HepG2 (cell line): Measurements from ENCODE around the gene TPM2. TPM values are rescaled to one million over a fixed set of nuclear protein-coding genes. Genes with fewer than 3 reads are reported as not detected.

Source experiments
- KLF11 ChIP-seq: IDR thresholded peaks from 2 replicates; pipeline ENCODE4 v1.6.1; 2016; ENCODE audit warnings: missing compliant biosample characterization
- KMT2A ChIP-seq: sonication (generic); formaldehyde crosslinking; IDR thresholded peaks from 2 replicates; pipeline ENCODE4 v1.4.0; 2020; ENCODE audit warnings: missing genetic modification reagents
- MTA1 ChIP-seq: sonication (generic); formaldehyde crosslinking; IDR thresholded peaks from 2 replicates; pipeline ENCODE4 v1.4.0; 2020; ENCODE audit warnings: missing genetic modification reagents, mild to moderate bottlenecking, borderline replicate concordance
- TBX2 ChIP-seq: sonication (generic); formaldehyde crosslinking; IDR thresholded peaks from 2 replicates; pipeline ENCODE4 v1.5.0; 2020; ENCODE audit warnings: missing genetic modification reagents, mild to moderate bottlenecking, borderline replicate concordance
- TCF7 ChIP-seq: sonication (generic); IDR thresholded peaks from 2 replicates; pipeline ENCODE4 v1.6.1; 2016; ENCODE audit warnings: antibody characterized with exemption, low read depth
- ZNF572 ChIP-seq: sonication (generic); formaldehyde crosslinking; IDR thresholded peaks from 2 replicates; pipeline ENCODE4 v1.5.1; 2020; ENCODE audit warnings: mild to moderate bottlenecking, missing genetic modification reagents
- ZNF883 ChIP-seq: sonication (generic); formaldehyde crosslinking; IDR thresholded peaks from 2 replicates; pipeline ENCODE4 v1.5.1; 2020; ENCODE audit warnings: mild to moderate bottlenecking, missing genetic modification reagents; ENCODE audit errors: not compliant biosample characterization
- polyA plus RNA-seq, 8 experiments: library from polyadenylated mRNA; depleted of rRNA in 3 of 8; stranded (reverse) in 7 of 8; unstranded in 1 of 8; fragments of >200 nt; fragmentation: Illumina TruSeq in 4 of 8; extraction: Trizol in 4 of 8; gene quantifications; 2 replicates each; pipeline versions ENCODE4 v1.2.1 to v1.2.3, GENCODE V29; 2011 to 2016; ENCODE audit warnings: low read depth in 4 of 8, missing spikeins in 1 of 8, mixed read lengths in 1 of 8; ENCODE audit not compliant: insufficient read depth in 1 of 8
- total RNA-seq, 5 experiments: library from RNA; depleted of rRNA; stranded (reverse); fragments of >200 nt; fragmentation: Illumina TruSeq; extraction: Trizol; gene quantifications; 2 replicates each; pipeline ENCODE4 v1.2.3, GENCODE V29; 2016; ENCODE audit warnings: low read depth in 1 of 5
- TF ChIP-seq, protein P1 (sequence below): sonication (generic); formaldehyde crosslinking; IDR thresholded peaks from 2 replicates; pipeline ENCODE4 v1.5.1; 2020; ENCODE audit warnings: missing genetic modification reagents, mild to moderate bottlenecking, borderline replicate concordance
- TF ChIP-seq, protein P2 (sequence below): sonication (generic); formaldehyde crosslinking; IDR thresholded peaks from 2 replicates; pipeline ENCODE4 v1.9.0; 2021; ENCODE audit warnings: missing genetic modification reagents, mild to moderate bottlenecking, borderline replicate concordance
- TF ChIP-seq, protein P3 (sequence below): sonication (generic); formaldehyde crosslinking; conservative IDR thresholded peaks from 2 replicates; pipeline ENCODE4 v1.8.0; 2022; ENCODE audit warnings: low read depth, missing genetic modification reagents
- TF ChIP-seq, protein P4 (sequence below): sonication (generic); formaldehyde crosslinking; IDR thresholded peaks from 2 replicates; pipeline ENCODE4 v1.4.0; 2020; ENCODE audit warnings: missing genetic modification reagents, mild to moderate bottlenecking, borderline replicate concordance
- TF ChIP-seq, protein P5 (sequence below): IDR thresholded peaks from 2 replicates; pipeline ENCODE4 v1.6.1; 2016; ENCODE audit warnings: missing compliant biosample characterization, missing genetic modification reagents, borderline replicate concordance
- TF ChIP-seq, protein P6 (sequence below): sonication (generic); formaldehyde crosslinking; IDR thresholded peaks from 2 replicates; pipeline ENCODE4 v1.8.1; 2023; ENCODE audit warnings: missing genetic modification reagents, inconsistent platforms, borderline replicate concordance

TPM2 gene
- total and polyA plus RNA-seq, 2 of the 13 experiments (the other 11 are each of a cell fraction or from before 2014, with no cell fraction given) = 3.1 to 10.7 TPM

DNA sequence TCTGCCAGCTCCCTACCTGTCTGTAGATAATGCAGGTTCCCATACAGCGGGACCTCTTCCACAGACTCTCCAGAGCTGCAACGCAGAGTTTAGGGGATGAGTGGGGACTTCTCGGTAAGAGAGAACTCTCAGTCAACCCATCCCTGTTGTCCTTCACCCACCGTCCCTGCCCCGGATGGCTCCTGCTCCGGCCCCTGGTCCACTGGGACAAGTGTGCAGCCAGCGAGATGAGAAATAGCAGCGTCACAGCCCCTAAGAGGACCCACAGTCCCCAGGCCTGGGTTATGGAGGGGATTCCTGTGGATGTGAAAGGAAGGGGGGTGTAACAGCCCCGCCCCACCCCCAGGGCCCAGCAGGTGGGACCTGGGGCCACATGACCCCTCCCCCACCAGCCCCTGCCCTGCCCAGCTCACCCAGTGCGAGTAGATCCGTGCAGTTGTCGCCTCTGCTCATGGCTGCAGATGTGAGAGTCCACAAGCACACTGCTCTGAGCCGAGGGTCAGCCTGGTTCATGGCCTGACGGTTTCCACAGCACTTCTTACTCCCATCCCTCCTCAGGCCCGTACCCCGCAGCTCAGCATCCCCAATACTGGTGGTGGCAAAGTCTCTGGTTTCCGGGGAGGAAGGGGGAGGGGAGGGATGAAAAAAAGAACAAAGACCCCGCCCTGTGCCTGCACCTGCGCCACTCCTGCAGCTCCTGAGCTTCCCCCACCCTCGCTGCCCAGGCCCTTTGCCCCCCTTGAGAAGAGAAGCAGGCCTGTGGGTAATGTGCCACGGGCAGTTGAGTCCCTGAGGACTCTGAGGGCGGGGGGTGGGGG is 39.2 kb downstream of the TPM2 start, which contains the start of gene SIT1 (continued):
- TF ChIP-seq, protein P1, sequence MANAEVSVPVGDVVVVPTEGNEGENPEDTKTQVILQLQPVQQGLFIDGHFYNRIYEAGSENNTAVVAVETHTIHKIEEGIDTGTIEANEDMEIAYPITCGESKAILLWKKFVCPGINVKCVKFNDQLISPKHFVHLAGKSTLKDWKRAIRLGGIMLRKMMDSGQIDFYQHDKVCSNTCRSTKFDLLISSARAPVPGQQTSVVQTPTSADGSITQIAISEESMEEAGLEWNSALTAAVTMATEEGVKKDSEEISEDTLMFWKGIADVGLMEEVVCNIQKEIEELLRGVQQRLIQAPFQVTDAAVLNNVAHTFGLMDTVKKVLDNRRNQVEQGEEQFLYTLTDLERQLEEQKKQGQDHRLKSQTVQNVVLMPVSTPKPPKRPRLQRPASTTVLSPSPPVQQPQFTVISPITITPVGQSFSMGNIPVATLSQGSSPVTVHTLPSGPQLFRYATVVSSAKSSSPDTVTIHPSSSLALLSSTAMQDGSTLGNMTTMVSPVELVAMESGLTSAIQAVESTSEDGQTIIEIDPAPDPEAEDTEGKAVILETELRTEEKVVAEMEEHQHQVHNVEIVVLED = no peak
- TF ChIP-seq, protein P2, sequence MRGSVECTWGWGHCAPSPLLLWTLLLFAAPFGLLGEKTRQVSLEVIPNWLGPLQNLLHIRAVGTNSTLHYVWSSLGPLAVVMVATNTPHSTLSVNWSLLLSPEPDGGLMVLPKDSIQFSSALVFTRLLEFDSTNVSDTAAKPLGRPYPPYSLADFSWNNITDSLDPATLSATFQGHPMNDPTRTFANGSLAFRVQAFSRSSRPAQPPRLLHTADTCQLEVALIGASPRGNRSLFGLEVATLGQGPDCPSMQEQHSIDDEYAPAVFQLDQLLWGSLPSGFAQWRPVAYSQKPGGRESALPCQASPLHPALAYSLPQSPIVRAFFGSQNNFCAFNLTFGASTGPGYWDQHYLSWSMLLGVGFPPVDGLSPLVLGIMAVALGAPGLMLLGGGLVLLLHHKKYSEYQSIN = no peak
- TF ChIP-seq, protein P3, sequence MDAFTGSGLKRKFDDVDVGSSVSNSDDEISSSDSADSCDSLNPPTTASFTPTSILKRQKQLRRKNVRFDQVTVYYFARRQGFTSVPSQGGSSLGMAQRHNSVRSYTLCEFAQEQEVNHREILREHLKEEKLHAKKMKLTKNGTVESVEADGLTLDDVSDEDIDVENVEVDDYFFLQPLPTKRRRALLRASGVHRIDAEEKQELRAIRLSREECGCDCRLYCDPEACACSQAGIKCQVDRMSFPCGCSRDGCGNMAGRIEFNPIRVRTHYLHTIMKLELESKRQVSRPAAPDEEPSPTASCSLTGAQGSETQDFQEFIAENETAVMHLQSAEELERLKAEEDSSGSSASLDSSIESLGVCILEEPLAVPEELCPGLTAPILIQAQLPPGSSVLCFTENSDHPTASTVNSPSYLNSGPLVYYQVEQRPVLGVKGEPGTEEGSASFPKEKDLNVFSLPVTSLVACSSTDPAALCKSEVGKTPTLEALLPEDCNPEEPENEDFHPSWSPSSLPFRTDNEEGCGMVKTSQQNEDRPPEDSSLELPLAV (CRISPR knock-in tag) = no peak
- TF ChIP-seq, protein P4, sequence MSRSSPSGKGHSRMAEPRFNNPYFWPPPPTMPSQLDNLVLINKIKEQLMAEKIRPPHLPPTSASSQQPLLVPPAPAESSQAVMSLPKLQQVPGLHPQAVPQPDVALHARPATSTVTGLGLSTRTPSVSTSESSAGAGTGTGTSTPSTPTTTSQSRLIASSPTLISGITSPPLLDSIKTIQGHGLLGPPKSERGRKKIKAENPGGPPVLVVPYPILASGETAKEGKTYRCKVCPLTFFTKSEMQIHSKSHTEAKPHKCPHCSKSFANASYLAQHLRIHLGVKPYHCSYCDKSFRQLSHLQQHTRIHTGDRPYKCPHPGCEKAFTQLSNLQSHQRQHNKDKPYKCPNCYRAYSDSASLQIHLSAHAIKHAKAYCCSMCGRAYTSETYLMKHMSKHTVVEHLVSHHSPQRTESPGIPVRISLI (CRISPR knock-in tag) = peak; percentile 24; the same call in 1 of the 2 replicates
- TF ChIP-seq TCF7 = 0 out of 2 replicates have a peak, but pooled peaks have one; percentile 12
- TF ChIP-seq, protein P5, sequence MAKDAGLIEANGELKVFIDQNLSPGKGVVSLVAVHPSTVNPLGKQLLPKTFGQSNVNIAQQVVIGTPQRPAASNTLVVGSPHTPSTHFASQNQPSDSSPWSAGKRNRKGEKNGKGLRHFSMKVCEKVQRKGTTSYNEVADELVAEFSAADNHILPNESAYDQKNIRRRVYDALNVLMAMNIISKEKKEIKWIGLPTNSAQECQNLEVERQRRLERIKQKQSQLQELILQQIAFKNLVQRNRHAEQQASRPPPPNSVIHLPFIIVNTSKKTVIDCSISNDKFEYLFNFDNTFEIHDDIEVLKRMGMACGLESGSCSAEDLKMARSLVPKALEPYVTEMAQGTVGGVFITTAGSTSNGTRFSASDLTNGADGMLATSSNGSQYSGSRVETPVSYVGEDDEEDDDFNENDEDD = peak; percentile 48; the same call in 1 of the 2 replicates
- TF ChIP-seq MTA1 = no peak
- no peak for TF ChIP-seq ZNF883 (CRISPR knock-in tag)
- no peak for TF ChIP-seq KLF11 (CRISPR knock-in tag)
- TF ChIP-seq TBX2 = peak; percentile 60; the same call in 1 of the 2 replicates
- 0 out of 2 replicates have a peak, but pooled peaks have one; percentile 25 for TF ChIP-seq ZNF572 (CRISPR knock-in tag)
- TF ChIP-seq, protein P6, sequence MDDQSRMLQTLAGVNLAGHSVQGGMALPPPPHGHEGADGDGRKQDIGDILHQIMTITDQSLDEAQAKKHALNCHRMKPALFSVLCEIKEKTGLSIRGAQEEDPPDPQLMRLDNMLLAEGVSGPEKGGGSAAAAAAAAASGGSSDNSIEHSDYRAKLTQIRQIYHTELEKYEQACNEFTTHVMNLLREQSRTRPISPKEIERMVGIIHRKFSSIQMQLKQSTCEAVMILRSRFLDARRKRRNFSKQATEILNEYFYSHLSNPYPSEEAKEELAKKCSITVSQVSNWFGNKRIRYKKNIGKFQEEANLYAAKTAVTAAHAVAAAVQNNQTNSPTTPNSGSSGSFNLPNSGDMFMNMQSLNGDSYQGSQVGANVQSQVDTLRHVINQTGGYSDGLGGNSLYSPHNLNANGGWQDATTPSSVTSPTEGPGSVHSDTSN = no peak
- TF ChIP-seq KMT2A = no peak
